Measurements from ENCODE around the gene PKP3.

- TF ChIP-seq PATZ1 (CRISPR knock-in tag; IDR thresholded peaks at IDR 0.05; ENCODE audit: borderline replicate concordance) (no peak), ISL1 (CRISPR knock-in tag; IDR thresholded peaks at IDR 0.05) (no peak), BACH2 (CRISPR knock-in tag; IDR thresholded peaks at IDR 0.05; ENCODE audit: borderline replicate concordance) (no peak), ZNF8 (CRISPR knock-in tag; IDR thresholded peaks at IDR 0.05) (no peak), ZNF565 (CRISPR knock-in tag; conservative IDR thresholded peaks at IDR 0.05; ENCODE audit: low read depth) (no peak), ESRRG (CRISPR knock-in tag; IDR thresholded peaks at IDR 0.05) (no peak), TSHZ2 (CRISPR knock-in tag; IDR thresholded peaks at IDR 0.05) (no peak), ZFP30 (CRISPR knock-in tag; IDR thresholded peaks at IDR 0.05) (no peak), ARNTL (CRISPR knock-in tag; IDR thresholded peaks at IDR 0.05; ENCODE audit: borderline replicate concordance, low read depth) (no peak), CSRNP3 (CRISPR knock-in tag; IDR thresholded peaks at IDR 0.05) (no peak), SNAI2 (CRISPR knock-in tag; IDR thresholded peaks at IDR 0.05) (no peak), CSDC2 (CRISPR knock-in tag; IDR thresholded peaks at IDR 0.05) (no peak)
Measured at GRCh38 chr11:359181-359714, 34.8 kb upstream of the PKP3 start.

Data from SK-N-SH treated with all-trans-retinoic acid at 6 μM for 48 hours (cell line).